Measurements from ENCODE around the gene CDH8. TPM values are rescaled to one million over a fixed set of nuclear protein-coding genes. Genes with fewer than 3 reads are reported as not detected.
"Not testable (repeated sequence)": the region's sequence is repeated elsewhere in the genome, so short reads cannot be mapped to it uniquely, and the experiment has no call there.

CDH8 gene
- total RNA-seq, 1 donor = under 0.01 TPM

- DNase-seq (ENCODE audit: low read depth in 2 of 3, low spot score in 2 of 3) = no peak
Observed at GRCh38 chr16:61877436-61877835, 158.8 kb downstream of the CDH8 start.

GRCh38 chr16:61872778-61873119, 163.5 kb downstream of the CDH8 start:
- no peak for DNase-seq (ENCODE audit: low read depth in 2 of 3, low spot score in 2 of 3)

GRCh38 chr16:61871837-61872777, 164.1 kb downstream of the CDH8 start:
- no peak for DNase-seq (ENCODE audit: low read depth in 2 of 3, low spot score in 2 of 3)

GRCh38 chr16:61862221-61863155, 173.8 kb downstream of the CDH8 start:
- DNase-seq (ENCODE audit: low read depth in 2 of 3, low spot score in 2 of 3) = no peak

GRCh38 chr16:61858988-61859387, 177.2 kb downstream of the CDH8 start:
- DNase-seq (ENCODE audit: low read depth in 2 of 3, low spot score in 2 of 3) = no peak

- no peak for DNase-seq (ENCODE audit: low read depth in 2 of 3, low spot score in 2 of 3)
Observed at GRCh38 chr16:61842666-61843065, 193.6 kb downstream of the CDH8 start.

GRCh38 chr16:61836804-61837393, 199.3 kb downstream of the CDH8 start:
- DNase-seq (ENCODE audit: low read depth in 2 of 3, low spot score in 2 of 3) = no peak

GRCh38 chr16:61834082-61834481, 202.2 kb downstream of the CDH8 start:
- no peak for DNase-seq (ENCODE audit: low read depth in 2 of 3, low spot score in 2 of 3)

- DNase-seq (ENCODE audit: low read depth in 2 of 3, low spot score in 2 of 3) = no peak
Observed at GRCh38 chr16:61831351-61831917, 204.8 kb downstream of the CDH8 start.

GRCh38 chr16:61829631-61830030, 206.6 kb downstream of the CDH8 start:
- no peak for DNase-seq (ENCODE audit: low read depth in 2 of 3, low spot score in 2 of 3)

- no peak for DNase-seq (ENCODE audit: low read depth in 2 of 3, low spot score in 2 of 3)
Observed at GRCh38 chr16:61823326-61823725, 212.9 kb downstream of the CDH8 start.

GRCh38 chr16:61820820-61821219, 215.4 kb downstream of the CDH8 start:
- no peak for DNase-seq (ENCODE audit: low read depth in 2 of 3, low spot score in 2 of 3)

- DNase-seq (ENCODE audit: low read depth in 2 of 3, low spot score in 2 of 3) = no peak
Observed at GRCh38 chr16:61820398-61820797, 215.8 kb downstream of the CDH8 start.

GRCh38 chr16:61818850-61819249, 217.4 kb downstream of the CDH8 start:
- DNase-seq (ENCODE audit: low read depth in 2 of 3, low spot score in 2 of 3) = no peak

- no peak for DNase-seq (ENCODE audit: low read depth in 2 of 3, low spot score in 2 of 3)
Observed at GRCh38 chr16:61817583-61818278, 218.5 kb downstream of the CDH8 start.

- no peak for DNase-seq (ENCODE audit: low read depth in 2 of 3, low spot score in 2 of 3)
Observed at GRCh38 chr16:61814726-61815347, 221.4 kb downstream of the CDH8 start.

GRCh38 chr16:61813339-61813738, 222.9 kb downstream of the CDH8 start:
- no peak for DNase-seq (ENCODE audit: low read depth in 2 of 3, low spot score in 2 of 3)

- no peak for DNase-seq (ENCODE audit: low read depth in 2 of 3, low spot score in 2 of 3)
Observed at GRCh38 chr16:61812251-61812650, 224.0 kb downstream of the CDH8 start.

GRCh38 chr16:61807551-61807950, 228.7 kb downstream of the CDH8 start:
- no peak for DNase-seq (ENCODE audit: low read depth in 2 of 3, low spot score in 2 of 3)

GRCh38 chr16:61801217-61801616, 235.0 kb downstream of the CDH8 start:
- DNase-seq (ENCODE audit: low read depth in 2 of 3, low spot score in 2 of 3) = not testable (repeated sequence)

Data from hematopoietic multipotent progenitor cell (in vitro differentiated cells).